GM12878 (cell line): ENCODE results near the gene IRX5. TPM values are rescaled to one million over a fixed set of nuclear protein-coding genes. Genes with fewer than 3 reads are reported as not detected.

Experiments used
- ATAC-seq: fragments of 200-7000 bp; cut with Tn5 transposase; 3 replicates; pipeline ENCODE4 v1.9.1; 2020; ENCODE audit warnings: mild to moderate bottlenecking, moderate library complexity
- BruUV-seq: library from RNA; stranded (reverse); fragments of 400-500 nt; replicated peaks from 2 replicates; lab custom pipeline; 2021; lab: Mats Ljungman, UMichigan
- CTCF ChIA-PET: fragments of 300-600 bp; sonication (Branson Sonifier 250); formaldehyde crosslinking; extraction: SDS; loops from one replicate; lab custom pipeline; 2021; ENCODE audit warnings: inconsistent platforms; lab: Yijun Ruan, JAX
- POLR2A ChIA-PET: fragments of 350-600 bp; formaldehyde crosslinking; extraction: SDS; loops from one replicate; lab custom pipeline; 2021; ENCODE audit warnings: inconsistent platforms; lab: Charles Lee
- RAD21 ChIA-PET: fragments of 300-600 bp; sonication (Branson Sonifier 250); formaldehyde crosslinking; loops from one replicate; lab custom pipeline; 2023; ENCODE audit warnings: antibody characterized with exemption; ENCODE audit not compliant: unreplicated experiment; lab: Charles Lee
- SMC1A ChIA-PET: fragments of 300-600 bp; sonication (Branson Sonifier 250); formaldehyde crosslinking; loops from one replicate; lab custom pipeline; 2023; ENCODE audit not compliant: unreplicated experiment, uncharacterized antibody; lab: Charles Lee
- DNase-seq: peaks from one replicate; pipeline ENCODE4 v3.0.0-alpha.2; 2011; ENCODE audit warnings: low read depth, low spot score
- FAIRE-seq: peaks from 3 replicates; lab custom pipeline; 2011; peaks lifted over from hg19 to GRCh38; lab: Jason Lieb, UNC
- H2AFZ ChIP-seq: 2 replicates; pipeline ENCODE4 v1.6.0; 2011; ENCODE audit warnings: low read depth, low read length, control low read depth; ENCODE audit not compliant: control insufficient read depth
- H3K27ac ChIP-seq: 2 replicates; pipeline ENCODE4 v1.5.1; 2011; ENCODE audit warnings: control low read depth; ENCODE audit not compliant: control insufficient read depth, insufficient read depth
- H3K27me3 ChIP-seq, 2 experiments: replicated peaks in 1 of 2; 2 replicates each; pipeline versions ENCODE4 v1.6.0 to v1.6.1; 2011; ENCODE audit warnings: low read length in 1 of 2; ENCODE audit not compliant: control insufficient read depth in 2 of 2, insufficient read depth in 2 of 2
- H3K36me3 ChIP-seq, 2 experiments: 2 replicates each; pipeline ENCODE4 v1.5.1; 2011; ENCODE audit warnings: low read length in 1 of 2; ENCODE audit not compliant: control insufficient read depth in 2 of 2, insufficient read depth in 2 of 2
- H3K4me1 ChIP-seq: 2 replicates; pipeline ENCODE4 v1.6.1; 2011; ENCODE audit warnings: mild to moderate bottlenecking, low read length, moderate library complexity, mixed read lengths; ENCODE audit not compliant: control insufficient read depth, insufficient read depth
- H3K4me2 ChIP-seq: 2 replicates; pipeline ENCODE4 v1.6.0; 2011; ENCODE audit warnings: control low read depth; ENCODE audit not compliant: control insufficient read depth, insufficient read depth
- H3K4me3 ChIP-seq: fragments of 200-600 bp; sonication (generic); 2 replicates; pipeline ENCODE4 v1.5.1; 2016
- H3K79me2 ChIP-seq: 2 replicates; pipeline ENCODE4 v1.6.0; 2011; ENCODE audit warnings: low read length; ENCODE audit not compliant: control insufficient read depth, insufficient read depth
- H3K9ac ChIP-seq: 2 replicates; pipeline ENCODE4 v1.8.0; 2011; ENCODE audit warnings: low read length, control low read depth, mixed read lengths; ENCODE audit not compliant: control insufficient read depth, insufficient read depth
- H3K9me3 ChIP-seq: replicated peaks from 3 replicates; pipeline ENCODE4 v1.5.1; 2011; ENCODE audit warnings: mild to moderate bottlenecking, low read length; ENCODE audit not compliant: control insufficient read depth, insufficient read depth
- H4K20me1 ChIP-seq: 2 replicates; pipeline ENCODE4 v1.6.0; 2011; ENCODE audit not compliant: control insufficient read depth, insufficient read depth
- NFYA ChIP-seq: IDR thresholded peaks from 2 replicates; pipeline ENCODE4 v1.6.1; 2011; ENCODE audit warnings: low read depth, mild to moderate bottlenecking, low read length, improper control_type of control experiment, borderline replicate concordance
- RBBP5 ChIP-seq: fragments of 200-600 bp; sonication (generic); conservative IDR thresholded peaks from 2 replicates; pipeline ENCODE4 v1.6.1; 2016
- SMARCA5 ChIP-seq: fragments of 450-650 bp; IDR thresholded peaks from 2 replicates; pipeline ENCODE4 v1.6.1; 2017; ENCODE audit warnings: mild to moderate bottlenecking
- WGBS: methylation state at CpG from one replicate; pipeline ENCODE4 v1.1.6; 2016; ENCODE audit warnings: low lambda C conversion rate; ENCODE audit not compliant: insufficient replicate concordance, insufficient coverage; ENCODE audit errors: missing lambda C conversion rate; 5-methylcytosine and 5-hydroxymethylcytosine counted together
- in situ Hi-C: fragments of 300-500 bp; cut with MboI; formaldehyde crosslinking; loops from 9 replicates; pipeline ENCODE4 v1.14.3; 2018; ENCODE audit warnings: mixed read lengths
- intact Hi-C: fragments of 100-400 bp; cut with micrococcal nuclease; formaldehyde crosslinking; loops from one replicate; pipeline ENCODE4 v1.14.2; 2022; ENCODE audit not compliant: unreplicated experiment
- polyA plus RNA-seq, 11 experiments: library from polyadenylated mRNA; depleted of rRNA in 4 of 11; unstranded in 6 of 11; stranded (reverse) in 5 of 11; fragments of >200 nt; fragmentation: Nextera tagmentation in 4 of 11; fragmentation: Illumina TruSeq in 1 of 11; extraction: Ambion mirVana in 4 of 11; extraction: Trizol in 1 of 11; gene quantifications; 1 replicate in 1 of 11; 2 replicates in 10 of 11; pipeline versions ENCODE4 v1.2.1 to v1.2.3, GENCODE V29; 2011 to 2016; ENCODE audit warnings: inconsistent platforms in 2 of 11, missing spikeins in 2 of 11, low read depth in 1 of 11
- total RNA-seq, 4 experiments: library from RNA; depleted of rRNA in 3 of 4; stranded (reverse); fragments of >200 nt in 3 of 4; fragmentation: Illumina TruSeq in 1 of 4; extraction: Trizol in 1 of 4; gene quantifications; 2 replicates each; pipeline versions ENCODE4 v1.2.1 to v1.2.3, GENCODE V29; 2013 to 2021
- TF ChIP-seq, protein P1 (sequence below): fragments of 450-650 bp; IDR thresholded peaks from 2 replicates; pipeline ENCODE4 v1.6.1; 2018; ENCODE audit warnings: borderline replicate concordance, mild to moderate bottlenecking; ENCODE audit not compliant: partially characterized antibody
- TF ChIP-seq, protein P2 (sequence below): IDR thresholded peaks from 2 replicates; pipeline ENCODE4 v1.6.1; 2011; ENCODE audit warnings: borderline replicate concordance, low read depth, mild to moderate bottlenecking, moderate library complexity, low read length; ENCODE audit not compliant: insufficient read depth, poor library complexity, severe bottlenecking
- TF ChIP-seq, protein P3 (sequence below): IDR thresholded peaks from 2 replicates; pipeline ENCODE4 v1.6.1; 2011; ENCODE audit warnings: borderline replicate concordance, low read depth, mild to moderate bottlenecking, moderate library complexity, mixed read lengths, low read length; ENCODE audit not compliant: insufficient read depth; ENCODE audit errors: extremely low read length

The IRX5 gene
- total and polyA plus RNA-seq, 10 of the 15 experiments (the other 5 are each of a cell fraction or from before 2014, with no cell fraction given) = 0.08 TPM; not detected in 9

DNA sequence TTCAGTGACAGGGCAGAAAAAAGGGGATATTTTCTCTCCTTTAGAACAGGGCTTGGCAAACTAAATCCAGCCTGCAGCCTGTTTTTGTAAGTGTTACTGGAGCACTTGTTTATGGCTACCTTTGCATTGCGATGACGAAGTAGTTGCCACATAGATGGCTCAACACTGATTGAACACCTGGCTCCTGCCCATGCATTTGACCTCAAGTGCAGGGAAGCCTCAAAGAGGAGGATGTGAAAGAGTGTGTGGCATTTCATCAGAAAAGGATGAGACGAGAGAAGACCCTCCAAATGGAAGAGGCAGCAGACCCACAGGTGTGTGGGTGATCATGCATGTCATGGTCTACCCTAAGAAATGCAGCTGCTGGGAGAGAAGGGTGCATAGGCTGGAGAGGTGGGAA lies 32.7 kb upstream of the IRX5 start:
- no peak overlapping the region for H3K27ac ChIP-seq
- no peak for FAIRE-seq
- SMC1A ChIA-PET = no interaction called here
- no peaks in the 10 kb centered on the region for H4K20me1 ChIP-seq
- ATAC-seq = no peak
- H3K9me3 ChIP-seq = no peaks in the 10 kb centered on the region
- no peaks in the 10 kb centered on the region for H3K4me1 ChIP-seq
- in situ Hi-C loops (no loop called here), intact Hi-C loops (no loop called here)
- POLR2A ChIA-PET = no interaction called here
- H3K4me2 ChIP-seq = no peak overlapping the region
- no peak for DNase-seq
- WGBS = 23% methylated on average over 3 of the region's 3 CpGs
- no peaks in the 10 kb centered on the region for H3K79me2 ChIP-seq
- no peak overlapping the region for H2AFZ ChIP-seq
- H3K27me3 ChIP-seq = no peaks in the 10 kb centered on the region
- CTCF ChIA-PET = no interaction called here
- TF ChIP-seq, protein P1, sequence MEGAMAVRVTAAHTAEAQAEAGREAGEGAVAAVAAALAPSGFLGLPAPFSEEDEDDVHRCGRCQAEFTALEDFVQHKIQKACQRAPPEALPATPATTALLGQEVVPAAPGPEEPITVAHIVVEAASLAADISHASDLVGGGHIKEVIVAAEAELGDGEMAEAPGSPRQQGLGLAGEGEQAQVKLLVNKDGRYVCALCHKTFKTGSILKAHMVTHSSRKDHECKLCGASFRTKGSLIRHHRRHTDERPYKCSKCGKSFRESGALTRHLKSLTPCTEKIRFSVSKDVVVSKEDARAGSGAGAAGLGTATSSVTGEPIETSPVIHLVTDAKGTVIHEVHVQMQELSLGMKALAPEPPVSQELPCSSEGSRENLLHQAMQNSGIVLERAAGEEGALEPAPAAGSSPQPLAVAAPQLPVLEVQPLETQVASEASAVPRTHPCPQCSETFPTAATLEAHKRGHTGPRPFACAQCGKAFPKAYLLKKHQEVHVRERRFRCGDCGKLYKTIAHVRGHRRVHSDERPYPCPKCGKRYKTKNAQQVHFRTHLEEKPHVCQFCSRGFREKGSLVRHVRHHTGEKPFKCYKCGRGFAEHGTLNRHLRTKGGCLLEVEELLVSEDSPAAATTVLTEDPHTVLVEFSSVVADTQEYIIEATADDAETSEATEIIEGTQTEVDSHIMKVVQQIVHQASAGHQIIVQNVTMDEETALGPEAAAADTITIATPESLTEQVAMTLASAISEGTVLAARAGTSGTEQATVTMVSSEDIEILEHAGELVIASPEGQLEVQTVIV = no peak
- TF ChIP-seq SMARCA5 (no peak), RBBP5 (no peak), NFYA (no peak)
- TF ChIP-seq, protein P2, sequence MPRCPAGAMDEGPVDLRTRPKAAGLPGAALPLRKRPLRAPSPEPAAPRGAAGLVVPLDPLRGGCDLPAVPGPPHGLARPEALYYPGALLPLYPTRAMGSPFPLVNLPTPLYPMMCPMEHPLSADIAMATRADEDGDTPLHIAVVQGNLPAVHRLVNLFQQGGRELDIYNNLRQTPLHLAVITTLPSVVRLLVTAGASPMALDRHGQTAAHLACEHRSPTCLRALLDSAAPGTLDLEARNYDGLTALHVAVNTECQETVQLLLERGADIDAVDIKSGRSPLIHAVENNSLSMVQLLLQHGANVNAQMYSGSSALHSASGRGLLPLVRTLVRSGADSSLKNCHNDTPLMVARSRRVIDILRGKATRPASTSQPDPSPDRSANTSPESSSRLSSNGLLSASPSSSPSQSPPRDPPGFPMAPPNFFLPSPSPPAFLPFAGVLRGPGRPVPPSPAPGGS = no peak
- TF ChIP-seq, protein P3, sequence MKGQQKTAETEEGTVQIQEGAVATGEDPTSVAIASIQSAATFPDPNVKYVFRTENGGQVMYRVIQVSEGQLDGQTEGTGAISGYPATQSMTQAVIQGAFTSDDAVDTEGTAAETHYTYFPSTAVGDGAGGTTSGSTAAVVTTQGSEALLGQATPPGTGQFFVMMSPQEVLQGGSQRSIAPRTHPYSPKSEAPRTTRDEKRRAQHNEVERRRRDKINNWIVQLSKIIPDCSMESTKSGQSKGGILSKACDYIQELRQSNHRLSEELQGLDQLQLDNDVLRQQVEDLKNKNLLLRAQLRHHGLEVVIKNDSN = no peak
- H3K36me3 ChIP-seq = no peaks in the 10 kb centered on the region
- H3K4me3 ChIP-seq = no peak overlapping the region
- H3K9ac ChIP-seq = no peak overlapping the region
- no TSS peak for BruUV-seq
- RAD21 ChIA-PET = no interaction called here
